IgD-negative memory B cell (primary cell): Measurements from ENCODE around the gene OSER1. TPM values are rescaled to one million over a fixed set of nuclear protein-coding genes. Genes with fewer than 3 reads are reported as not detected.

ENCODE experiments used
- H3K27ac Mint-ChIP-seq, 3 donors: one replicate each; pipeline ENCODE4 v1.8.0; 2020 to 2022; ENCODE audit warnings: mild to moderate bottlenecking in 3 of 3, mixed read lengths in 3 of 3, moderate library complexity in 1 of 3
- H3K27me3 Mint-ChIP-seq: one replicate; pipeline ENCODE4 v1.8.0; 2021; ENCODE audit warnings: mixed read lengths
- H3K36me3 Mint-ChIP-seq: one replicate; pipeline ENCODE4 v1.8.0; 2020; ENCODE audit warnings: mild to moderate bottlenecking, mixed read lengths
- H3K4me1 Mint-ChIP-seq, 3 donors: one replicate each; pipeline ENCODE4 v1.8.0; 2020 to 2022; ENCODE audit warnings: mixed read lengths in 3 of 3, mild to moderate bottlenecking in 1 of 3
- H3K4me3 Mint-ChIP-seq, 4 donors: one replicate each; pipeline ENCODE4 v1.8.0; 2020 to 2022; ENCODE audit warnings: mild to moderate bottlenecking in 4 of 4, mixed read lengths in 4 of 4, moderate library complexity in 3 of 4
- H3K9me3 Mint-ChIP-seq, 3 donors: one replicate each; pipeline ENCODE4 v1.8.0; 2020 to 2021; ENCODE audit warnings: mixed read lengths in 3 of 3, mild to moderate bottlenecking in 1 of 3
- polyA plus RNA-seq: library from polyadenylated mRNA; unstranded; fragments of 300-500 nt; fragmentation: Illumina TruSeq; gene quantifications from one replicate; pipeline ENCODE4 v1.2.3, GENCODE V29; 2021

Gene OSER1
- polyA plus RNA-seq, 1 donor from 2014 or later: 82.1 TPM

DNA sequence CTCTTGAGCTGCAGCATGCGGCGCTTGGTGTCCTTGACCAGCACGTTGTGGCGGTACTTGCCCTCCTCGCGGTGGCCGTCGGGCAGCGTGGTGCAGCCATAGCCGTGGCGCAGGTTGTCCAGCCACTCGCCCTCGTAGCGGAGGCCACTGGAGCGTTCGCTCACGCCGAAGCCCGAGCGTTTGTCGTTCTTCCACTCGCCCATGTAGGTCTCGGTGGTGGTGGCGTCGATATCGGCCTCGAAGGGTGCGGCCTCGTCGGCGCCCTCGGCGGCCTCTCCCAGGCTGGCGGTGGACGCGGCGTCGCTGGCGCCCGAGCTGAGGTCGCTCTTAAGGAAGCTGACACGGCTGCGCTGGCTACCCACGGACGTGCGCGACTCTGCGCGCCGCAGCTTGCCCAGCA is 50.9 kb downstream of the OSER1 start:
- Mint-ChIP-seq H3K4me3 (no peak overlapping the region), H3K9me3 (peaks cover 4 to 9% (median 5%) of the 10 kb centered on the region in 3 donors), H3K4me1 (no peaks in the 10 kb centered on the region), H3K27ac (no peak overlapping the region), H3K27me3 (peaks cover 11% of the 10 kb centered on the region), H3K36me3 (no peaks in the 10 kb centered on the region)

DNA sequence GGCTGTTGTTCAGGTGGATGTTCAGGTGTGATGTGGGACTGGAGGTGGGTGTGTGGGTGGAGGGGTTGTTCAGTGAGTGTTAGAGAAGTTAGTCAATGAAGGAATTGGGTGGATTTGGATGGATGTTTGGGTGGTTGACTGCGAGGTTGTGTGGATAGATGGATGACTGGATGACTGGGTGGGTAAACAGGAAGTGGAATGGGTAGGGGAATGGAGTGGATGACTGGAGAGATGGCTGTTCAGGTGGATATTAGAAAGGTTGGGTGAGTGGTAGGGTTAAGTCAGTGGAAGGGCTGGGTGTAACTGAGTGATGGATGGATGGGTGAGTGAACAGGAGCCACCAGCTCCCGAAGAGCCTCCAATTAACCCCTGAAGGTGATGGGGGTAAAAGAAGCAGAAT is 51.4 kb downstream of the OSER1 start:
- H3K9me3 Mint-ChIP-seq: peaks cover 4 to 9% (median 5%) of the 10 kb centered on the region in 3 donors
- H3K4me1 Mint-ChIP-seq: no peaks in the 10 kb centered on the region
- H3K27me3 Mint-ChIP-seq: peaks cover 9% of the 10 kb centered on the region
- no peaks in the 10 kb centered on the region for H3K36me3 Mint-ChIP-seq
- no peak overlapping the region for H3K4me3 Mint-ChIP-seq
- H3K27ac Mint-ChIP-seq: no peak overlapping the region

DNA sequence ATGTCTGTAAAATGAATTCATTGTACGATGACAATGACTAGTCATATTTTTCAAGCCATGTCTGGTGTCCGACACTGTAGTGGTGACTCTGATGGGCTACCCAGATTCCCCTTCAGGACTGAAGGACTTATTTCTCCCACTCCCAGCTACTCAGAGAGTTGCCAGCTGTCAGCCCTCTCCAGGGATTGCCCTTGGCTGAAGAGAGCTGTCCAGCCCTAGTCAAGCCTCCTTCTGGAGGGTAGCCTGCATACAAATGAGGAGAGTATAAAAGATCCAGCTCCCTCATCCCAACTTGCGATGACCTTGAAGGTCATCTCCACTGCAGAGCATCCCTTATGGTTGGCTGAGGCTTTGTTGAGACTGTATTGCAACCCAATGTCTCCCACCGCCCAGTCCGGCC is 53.5 kb downstream of the OSER1 start:
- H3K4me3 Mint-ChIP-seq: no peak overlapping the region
- no peak overlapping the region for H3K27ac Mint-ChIP-seq
- peaks cover 9% of the 10 kb centered on the region for H3K27me3 Mint-ChIP-seq
- no peaks in the 10 kb centered on the region for H3K4me1 Mint-ChIP-seq
- peaks cover 0 to 6% (median 5%) of the 10 kb centered on the region in 3 donors for H3K9me3 Mint-ChIP-seq
- no peaks in the 10 kb centered on the region for H3K36me3 Mint-ChIP-seq

DNA sequence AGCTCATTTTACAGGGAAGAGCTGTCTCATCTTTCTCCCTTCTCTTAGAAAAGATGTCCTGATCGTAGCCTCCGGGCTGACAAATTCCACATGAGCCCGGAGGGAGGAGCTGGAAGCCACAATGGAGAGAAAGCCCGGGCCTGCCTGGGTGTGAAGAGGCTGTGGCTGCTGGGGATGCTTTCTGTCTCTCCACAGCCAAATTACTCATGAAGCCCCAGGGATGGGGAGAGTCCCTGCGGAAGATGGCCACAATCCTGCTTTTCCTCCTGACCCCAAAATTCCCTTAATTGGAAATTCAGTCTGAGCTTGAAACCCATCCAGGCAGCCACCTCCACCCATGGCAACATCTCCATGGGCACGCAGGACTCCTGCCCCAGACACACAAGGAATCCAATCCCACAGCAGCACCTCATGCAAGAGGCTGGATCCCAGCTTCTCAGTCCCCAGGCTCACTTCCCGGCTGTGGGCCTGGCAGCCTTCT is 56.0 kb downstream of the OSER1 start:
- Mint-ChIP-seq H3K27me3 (peaks cover 9% of the 10 kb centered on the region), H3K36me3 (no peaks in the 10 kb centered on the region), H3K4me1 (no peaks in the 10 kb centered on the region), H3K27ac (no peak overlapping the region), H3K9me3 (peaks cover 0 to 5% (median 2%) of the 10 kb centered on the region in 3 donors), H3K4me3 (no peak overlapping the region)

DNA sequence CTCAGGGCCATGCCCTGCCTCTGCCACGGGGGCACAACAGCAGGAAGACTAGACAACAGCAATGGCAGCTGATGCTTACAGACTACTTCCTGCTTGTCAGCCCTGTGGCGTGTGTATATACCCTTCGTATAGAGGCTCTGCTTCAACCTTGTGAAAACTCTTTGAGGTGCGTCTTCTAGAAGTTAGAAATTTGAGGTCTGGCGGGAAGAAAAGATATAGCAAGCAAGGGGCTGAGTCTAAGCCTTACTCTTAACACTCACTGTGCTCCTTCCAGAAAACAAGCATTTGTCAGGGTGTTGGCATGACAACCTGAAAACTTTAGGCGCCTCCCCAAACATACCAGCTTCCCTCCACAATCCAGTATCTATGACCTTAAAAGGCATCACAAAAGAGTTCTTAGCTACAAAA is 56.9 kb downstream of the OSER1 start:
- H3K27me3 Mint-ChIP-seq: peaks cover 9% of the 10 kb centered on the region
- no peak overlapping the region for H3K4me3 Mint-ChIP-seq
- H3K36me3 Mint-ChIP-seq: no peaks in the 10 kb centered on the region
- H3K9me3 Mint-ChIP-seq: peaks cover 0 to 6% (median 3%) of the 10 kb centered on the region in 3 donors
- H3K4me1 Mint-ChIP-seq: no peaks in the 10 kb centered on the region
- H3K27ac Mint-ChIP-seq: peak overlapping the region in 1 of 3 donors; percentile 42

DNA sequence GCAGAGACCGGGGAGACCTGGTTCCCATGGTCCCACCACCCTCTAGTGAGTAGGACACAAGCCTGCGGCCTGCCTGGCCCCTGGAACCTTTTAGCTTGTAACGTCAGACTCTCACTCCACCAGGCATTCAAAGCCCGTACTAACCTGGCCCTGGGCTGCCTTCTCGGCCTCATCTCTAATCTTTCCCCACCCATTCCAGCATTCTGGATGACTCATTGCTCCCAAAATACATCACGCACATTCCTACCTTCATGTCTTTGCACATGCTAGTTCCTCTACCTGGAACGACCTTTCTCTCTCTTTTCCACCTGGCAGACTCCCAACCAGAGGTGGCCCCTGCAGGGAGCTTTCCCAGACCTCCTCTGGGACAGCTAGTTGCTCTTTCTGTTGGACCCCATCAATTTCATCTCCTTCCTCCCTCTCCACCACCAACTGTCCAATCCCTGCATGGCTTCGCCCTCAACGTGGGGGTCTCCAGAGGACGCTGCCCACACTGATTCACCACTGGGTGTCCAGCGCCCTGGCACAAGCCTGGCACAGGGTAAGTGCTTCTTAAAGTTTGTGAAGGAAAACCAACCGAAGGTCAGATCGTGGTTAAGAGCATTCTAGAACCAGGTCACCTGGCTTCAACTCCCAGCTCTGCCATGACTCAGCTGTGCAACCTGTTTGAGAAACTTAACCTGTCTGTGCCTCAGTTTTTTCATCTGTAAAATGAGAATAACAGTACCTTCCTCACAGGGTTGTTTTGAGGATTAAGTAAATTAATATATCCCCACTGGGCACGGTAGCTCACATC is 58.8 kb downstream of the OSER1 start:
- H3K4me1 Mint-ChIP-seq: no peaks in the 10 kb centered on the region
- peaks cover 2% of the 10 kb centered on the region for H3K36me3 Mint-ChIP-seq
- peaks cover 9% of the 10 kb centered on the region for H3K27me3 Mint-ChIP-seq
- H3K9me3 Mint-ChIP-seq: peaks cover 0 to 4% (median 3%) of the 10 kb centered on the region in 3 donors
- no peak overlapping the region for H3K4me3 Mint-ChIP-seq
- no peak overlapping the region for H3K27ac Mint-ChIP-seq

DNA sequence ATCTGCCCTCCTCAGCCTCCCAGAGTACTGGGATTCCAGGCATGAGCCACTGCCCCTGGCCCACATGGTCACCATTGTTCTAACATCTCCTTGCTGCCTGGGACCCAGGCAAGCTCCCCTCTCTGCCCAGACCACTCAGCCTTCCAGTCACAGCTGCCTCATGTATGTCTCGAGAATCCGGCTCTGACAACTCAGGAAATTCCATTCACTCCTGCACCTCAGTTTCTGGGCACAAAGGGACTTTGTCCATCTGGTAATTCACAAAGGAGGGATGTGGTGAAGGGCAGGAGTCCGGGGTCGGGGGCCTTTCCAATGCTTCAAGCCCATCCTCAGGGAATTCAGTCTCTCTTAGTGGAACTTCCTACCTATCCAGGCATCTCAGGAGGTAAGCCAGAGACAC is 64.3 kb downstream of the OSER1 start:
- Mint-ChIP-seq H3K27ac (no peak overlapping the region), H3K27me3 (peaks cover 6% of the 10 kb centered on the region), H3K9me3 (peaks cover 0 to 3% (median 3%) of the 10 kb centered on the region in 3 donors), H3K4me1 (peaks cover 0 to 1% (median 0%) of the 10 kb centered on the region in 3 donors), H3K4me3 (no peak overlapping the region), H3K36me3 (peaks cover 2% of the 10 kb centered on the region)

Other genes with a start within 250 kb of the OSER1 start
- gene JPH2, start 23.6 kb downstream of the OSER1 start, polyA plus RNA-seq: not detected
- not detected for gene GDAP1L1, start 36.5 kb upstream of the OSER1 start, polyA plus RNA-seq
- 0.76 TPM for gene FITM2, start 100.4 kb upstream of the OSER1 start, polyA plus RNA-seq
- not detected for gene R3HDML, start 126.3 kb upstream of the OSER1 start, polyA plus RNA-seq
- not detected for gene HNF4A, start 144.9 kb upstream of the OSER1 start, polyA plus RNA-seq